Activated naive CD4-positive, alpha-beta T cell treated with anti-CD3 and anti-CD28 coated beads, Interleukin-2, amount 50 U/mL, for 72 hours (primary cell): ENCODE results near the gene UBE2G2. TPM values are rescaled to one million over a fixed set of nuclear protein-coding genes. Genes with fewer than 3 reads are reported as not detected.

ENCODE experiments used
- ATAC-seq, 2 donors: fragments of 150-1000 bp; cut with Tn5 transposase; 2 replicates each; pipeline ENCODE4 v1.10.0; 2021; ENCODE audit warnings: mild to moderate bottlenecking in 2 of 2, moderate library complexity in 2 of 2
- DNase-seq, 2 donors: peaks; one replicate each; pipeline ENCODE4 v3.0.0; 2021 to 2022; ENCODE audit warnings: low spot score in 2 of 2
- H3K27ac Mint-ChIP-seq, 2 donors: one replicate each; pipeline ENCODE4 v1.8.0; 2022; ENCODE audit warnings: mild to moderate bottlenecking in 2 of 2, mixed read lengths in 2 of 2
- H3K36me3 Mint-ChIP-seq, 2 donors: one replicate each; pipeline ENCODE4 v1.8.0; 2022; ENCODE audit warnings: mixed read lengths in 2 of 2
- H3K9me3 Mint-ChIP-seq, 2 donors: one replicate each; pipeline ENCODE4 v1.8.0; 2022; ENCODE audit warnings: mixed read lengths in 2 of 2
- total RNA-seq, 2 donors: library from RNA; stranded (reverse); gene quantifications; one replicate each; pipeline ENCODE4 v1.2.3, GENCODE V29; 2022

Gene UBE2G2
- total RNA-seq, 2 donors from 2014 or later, result 114 to 126 TPM

GRCh38 chr21:44753357-44753756 lies 48.3 kb downstream of the UBE2G2 start:
- ATAC-seq (no peak), DNase-seq (no peak)
- H3K36me3 Mint-ChIP-seq, result no peaks in the 10 kb centered on the region
- H3K9me3 Mint-ChIP-seq, result no peaks in the 10 kb centered on the region
- no peak overlapping the region for H3K27ac Mint-ChIP-seq

DNA sequence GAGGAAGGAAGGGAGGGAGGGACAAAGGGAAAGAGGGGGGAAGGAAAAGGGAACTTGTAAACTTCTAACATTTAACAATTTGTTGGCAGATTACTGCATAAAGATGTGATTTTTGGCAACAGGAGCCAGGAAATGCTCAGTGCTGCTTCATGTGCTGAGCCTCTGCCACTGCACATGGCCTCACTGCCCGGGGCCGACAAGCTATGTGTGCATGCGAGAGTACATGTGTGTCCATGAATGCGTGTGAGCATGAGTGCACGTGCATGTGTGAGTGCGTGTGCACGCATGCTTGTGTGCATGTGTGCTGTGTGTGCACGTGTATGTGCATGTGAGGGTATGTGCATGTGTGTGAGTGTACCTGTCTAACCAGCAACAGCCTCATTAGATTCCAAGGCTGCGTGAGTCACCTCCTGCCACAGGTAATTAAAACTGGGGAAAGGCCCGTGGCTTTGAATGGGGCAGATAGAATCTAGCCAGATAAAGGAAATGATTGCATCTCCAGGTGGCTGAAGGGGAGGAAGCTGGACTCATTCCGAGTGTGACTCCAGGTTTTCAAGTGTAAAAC lies 48.9 kb downstream of the UBE2G2 start:
- H3K36me3 Mint-ChIP-seq, result no peaks in the 10 kb centered on the region
- no peaks in the 10 kb centered on the region for H3K9me3 Mint-ChIP-seq
- no peak for DNase-seq
- no peak for ATAC-seq
- no peak overlapping the region for H3K27ac Mint-ChIP-seq

GRCh38 chr21:44751799-44752636 lies 49.6 kb downstream of the UBE2G2 start:
- no peak for ATAC-seq
- no peaks in the 10 kb centered on the region for H3K9me3 Mint-ChIP-seq
- DNase-seq, result no peak
- H3K36me3 Mint-ChIP-seq, result no peaks in the 10 kb centered on the region
- H3K27ac Mint-ChIP-seq, result no peak overlapping the region

GRCh38 chr21:44751186-44751798 lies 50.3 kb downstream of the UBE2G2 start:
- Mint-ChIP-seq H3K27ac (no peak overlapping the region), H3K36me3 (no peaks in the 10 kb centered on the region), H3K9me3 (no peaks in the 10 kb centered on the region)
- DNase-seq (no peak), ATAC-seq (no peak)

- DNase-seq, result peak in 1 of 2 donors; percentile 34
- no peak overlapping the region for H3K27ac Mint-ChIP-seq
- no peak for ATAC-seq
- H3K9me3 Mint-ChIP-seq, result no peaks in the 10 kb centered on the region
- H3K36me3 Mint-ChIP-seq, result no peaks in the 10 kb centered on the region
Measured at GRCh38 chr21:44750675-44751025, 51.0 kb downstream of the UBE2G2 start.

GRCh38 chr21:44749759-44750674 lies 51.6 kb downstream of the UBE2G2 start:
- H3K27ac Mint-ChIP-seq, result no peak overlapping the region
- DNase-seq, result no peak
- H3K36me3 Mint-ChIP-seq, result no peaks in the 10 kb centered on the region
- ATAC-seq, result peak in 1 of 2 donors; percentile 14
- H3K9me3 Mint-ChIP-seq, result no peaks in the 10 kb centered on the region

GRCh38 chr21:44749116-44749758 lies 52.4 kb downstream of the UBE2G2 start:
- ATAC-seq, result no peak
- Mint-ChIP-seq H3K36me3 (no peaks in the 10 kb centered on the region), H3K9me3 (no peaks in the 10 kb centered on the region), H3K27ac (no peak overlapping the region)
- no peak for DNase-seq

GRCh38 chr21:44748621-44749020 lies 53.0 kb downstream of the UBE2G2 start:
- Mint-ChIP-seq H3K36me3 (no peaks in the 10 kb centered on the region), H3K9me3 (no peaks in the 10 kb centered on the region), H3K27ac (no peak overlapping the region)
- ATAC-seq (no peak), DNase-seq (no peak)

GRCh38 chr21:44742418-44743153 lies 59.0 kb downstream of the UBE2G2 start:
- Mint-ChIP-seq H3K9me3 (peaks cover 0 to 3% of the 10 kb centered on the region in 2 donors), H3K27ac (no peak overlapping the region), H3K36me3 (no peaks in the 10 kb centered on the region)
- DNase-seq (no peak), ATAC-seq (no peak)

- no peaks in the 10 kb centered on the region for H3K36me3 Mint-ChIP-seq
- H3K9me3 Mint-ChIP-seq, result peaks cover 0 to 3% of the 10 kb centered on the region in 2 donors
- ATAC-seq, result no peak
- no peak for DNase-seq
- H3K27ac Mint-ChIP-seq, result no peak overlapping the region
Measured at GRCh38 chr21:44741921-44742320, 59.7 kb downstream of the UBE2G2 start.

GRCh38 chr21:44740742-44741141 lies 60.9 kb downstream of the UBE2G2 start:
- no peak for DNase-seq
- H3K27ac Mint-ChIP-seq, result no peak overlapping the region
- ATAC-seq, result no peak
- peaks cover 0 to 3% of the 10 kb centered on the region in 2 donors for H3K9me3 Mint-ChIP-seq
- no peaks in the 10 kb centered on the region for H3K36me3 Mint-ChIP-seq

GRCh38 chr21:44739316-44739715 lies 62.3 kb downstream of the UBE2G2 start:
- ATAC-seq (no peak), DNase-seq (no peak)
- H3K9me3 Mint-ChIP-seq, result peaks cover 0 to 3% of the 10 kb centered on the region in 2 donors
- H3K27ac Mint-ChIP-seq, result no peak overlapping the region
- H3K36me3 Mint-ChIP-seq, result no peaks in the 10 kb centered on the region

DNA sequence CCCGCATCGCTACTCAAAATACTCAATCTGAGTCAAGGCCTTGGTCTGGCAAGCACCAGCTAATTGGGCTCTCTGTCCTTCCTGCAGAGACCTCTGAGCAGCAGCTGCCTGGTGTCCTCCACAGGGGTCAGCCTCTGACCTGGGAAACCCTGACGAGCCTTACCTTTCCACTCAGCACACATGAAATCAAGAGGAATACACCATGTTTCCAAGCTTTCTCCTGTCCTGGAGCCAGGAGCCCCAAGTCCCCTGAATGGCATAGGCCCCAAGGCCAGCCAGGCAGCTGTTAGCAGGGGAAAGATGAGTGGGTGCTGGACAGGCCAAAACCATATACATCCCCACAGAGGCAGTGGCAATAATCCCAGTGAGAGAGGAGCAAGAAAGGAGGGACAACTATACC lies 63.0 kb downstream of the UBE2G2 start:
- Mint-ChIP-seq H3K9me3 (peaks cover 0 to 3% of the 10 kb centered on the region in 2 donors), H3K27ac (no peak overlapping the region), H3K36me3 (no peaks in the 10 kb centered on the region)
- no peak for ATAC-seq
- DNase-seq, result no peak

DNA sequence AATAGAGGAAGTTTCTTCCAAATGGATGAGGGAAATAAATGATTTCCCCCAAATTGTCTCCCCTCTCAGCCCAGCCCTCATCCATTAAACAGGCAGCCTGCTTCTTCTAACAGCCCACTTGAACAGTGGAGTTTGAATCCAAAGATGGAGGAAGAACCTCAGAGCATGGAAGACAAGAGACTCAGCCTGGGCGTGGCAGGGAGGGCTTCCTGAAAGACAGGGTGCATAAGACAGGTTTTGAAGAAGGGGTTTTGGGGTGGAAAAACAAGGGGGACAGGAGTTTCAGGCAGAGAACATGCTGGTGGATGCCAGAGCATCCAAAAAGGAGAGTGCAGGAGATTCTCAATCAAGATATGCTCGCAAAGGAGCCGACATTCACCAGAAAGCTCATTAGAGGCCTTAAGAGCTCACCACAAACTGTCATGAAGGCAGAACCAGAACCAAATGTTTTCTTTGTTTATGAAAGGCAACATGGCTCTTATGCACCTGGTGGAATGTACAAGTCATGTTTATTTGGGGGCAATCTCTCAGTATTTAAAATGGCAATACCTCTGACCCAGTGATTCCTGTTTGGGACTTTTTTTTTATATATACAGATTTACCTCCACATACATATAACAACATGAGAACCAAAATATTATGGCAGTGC lies 63.8 kb downstream of the UBE2G2 start:
- no peak for DNase-seq
- no peak for ATAC-seq
- Mint-ChIP-seq H3K27ac (no peak overlapping the region), H3K36me3 (no peaks in the 10 kb centered on the region), H3K9me3 (peaks cover 0 to 3% of the 10 kb centered on the region in 2 donors)

- DNase-seq, result no peak
- no peak overlapping the region for H3K27ac Mint-ChIP-seq
- no peak for ATAC-seq
- H3K36me3 Mint-ChIP-seq, result no peaks in the 10 kb centered on the region
- H3K9me3 Mint-ChIP-seq, result peaks cover 0 to 3% of the 10 kb centered on the region in 2 donors
Measured at GRCh38 chr21:44736291-44737004, 65.2 kb downstream of the UBE2G2 start.
